K562 (cell line): ENCODE data around the gene TLR5.

Source experiments
- EP300 ChIP-seq: IDR thresholded peaks from 2 replicates; pipeline ENCODE4 v1.6.1; 2012; ENCODE audit warnings: low read length, improper control_type of control experiment
- EZH2 ChIP-seq: IDR thresholded peaks from 2 replicates; pipeline ENCODE4 v1.6.1; 2012; ENCODE audit warnings: low read depth, mild to moderate bottlenecking, inconsistent platforms, low read length, borderline replicate concordance
- GATAD2A ChIP-seq: fragments of 450-650 bp; IDR thresholded peaks from 2 replicates; pipeline ENCODE4 v1.6.1; 2017
- JUND ChIP-seq, 2 experiments: IDR thresholded peaks; 2 replicates in 1 of 2; 3 replicates in 1 of 2; pipeline ENCODE4 v1.6.1; 2011; ENCODE audit warnings: borderline replicate concordance in 2 of 2, low read depth in 2 of 2, low read length in 2 of 2, improper control_type of control experiment in 1 of 2, missing biosample characterization in 1 of 2, missing genetic modification characterization in 1 of 2, missing genetic modification reagents in 1 of 2
- KDM5B ChIP-seq: fragments of 200-600 bp; sonication (generic); IDR thresholded peaks from 2 replicates; pipeline ENCODE4 v1.6.1; 2012; ENCODE audit warnings: low read depth, mild to moderate bottlenecking, moderate library complexity, low read length, control low read depth, inconsistent platforms; ENCODE audit not compliant: insufficient replicate concordance
- MYBL2 ChIP-seq, 2 experiments: fragments of 450-650 bp in 1 of 2; sonication (generic) in 1 of 2; formaldehyde crosslinking in 1 of 2; IDR thresholded peaks; 2 replicates each; pipeline versions ENCODE4 v1.6.1 to v1.8.1; 2017 to 2022; ENCODE audit warnings: borderline replicate concordance in 1 of 2, inconsistent platforms in 1 of 2, low read depth in 1 of 2, mild to moderate bottlenecking in 1 of 2, missing genetic modification reagents in 1 of 2, moderate library complexity in 1 of 2
- PCBP2 ChIP-seq: fragments of 200-400 bp; formaldehyde crosslinking; IDR thresholded peaks from 2 replicates; pipeline ENCODE4 v1.6.1; 2018; ENCODE audit warnings: low read length, low read depth, mild to moderate bottlenecking, moderate library complexity; ENCODE audit not compliant: poor library complexity, severe bottlenecking
- POLR2AphosphoS5 ChIP-seq: IDR thresholded peaks from 2 replicates; pipeline ENCODE4 v1.6.1; 2011; ENCODE audit warnings: mild to moderate bottlenecking, low read depth, low read length, moderate library complexity; ENCODE audit not compliant: control insufficient read depth, insufficient read depth
- SREBF2 ChIP-seq: sonication (generic); formaldehyde crosslinking; IDR thresholded peaks from 2 replicates; pipeline ENCODE4 v1.4.0; 2020; ENCODE audit warnings: mild to moderate bottlenecking, missing genetic modification reagents
- ZBED1 ChIP-seq: IDR thresholded peaks from 2 replicates; pipeline ENCODE4 v1.6.1; 2014
- ZFP36 ChIP-seq: fragments of 150-350 bp; IDR thresholded peaks from 2 replicates; pipeline ENCODE4 v1.6.1; 2018; ENCODE audit warnings: low read length, low read depth; ENCODE audit not compliant: partially characterized antibody
- ZNF696 ChIP-seq: fragments of 250-450 bp; sonication (Bioruptor Pico); conservative IDR thresholded peaks from 2 replicates; pipeline ENCODE4 v1.4.0; 2020; ENCODE audit warnings: mild to moderate bottlenecking, moderate library complexity
- TF ChIP-seq, protein P1 (sequence below): sonication (generic); formaldehyde crosslinking; IDR thresholded peaks from 2 replicates; pipeline ENCODE4 v1.5.0; 2020; ENCODE audit warnings: missing genetic modification reagents
- TF ChIP-seq, protein P2 (sequence below): sonication (generic); formaldehyde crosslinking; IDR thresholded peaks from 2 replicates; pipeline ENCODE4 v1.8.1; 2022; ENCODE audit warnings: missing genetic modification reagents

DNA sequence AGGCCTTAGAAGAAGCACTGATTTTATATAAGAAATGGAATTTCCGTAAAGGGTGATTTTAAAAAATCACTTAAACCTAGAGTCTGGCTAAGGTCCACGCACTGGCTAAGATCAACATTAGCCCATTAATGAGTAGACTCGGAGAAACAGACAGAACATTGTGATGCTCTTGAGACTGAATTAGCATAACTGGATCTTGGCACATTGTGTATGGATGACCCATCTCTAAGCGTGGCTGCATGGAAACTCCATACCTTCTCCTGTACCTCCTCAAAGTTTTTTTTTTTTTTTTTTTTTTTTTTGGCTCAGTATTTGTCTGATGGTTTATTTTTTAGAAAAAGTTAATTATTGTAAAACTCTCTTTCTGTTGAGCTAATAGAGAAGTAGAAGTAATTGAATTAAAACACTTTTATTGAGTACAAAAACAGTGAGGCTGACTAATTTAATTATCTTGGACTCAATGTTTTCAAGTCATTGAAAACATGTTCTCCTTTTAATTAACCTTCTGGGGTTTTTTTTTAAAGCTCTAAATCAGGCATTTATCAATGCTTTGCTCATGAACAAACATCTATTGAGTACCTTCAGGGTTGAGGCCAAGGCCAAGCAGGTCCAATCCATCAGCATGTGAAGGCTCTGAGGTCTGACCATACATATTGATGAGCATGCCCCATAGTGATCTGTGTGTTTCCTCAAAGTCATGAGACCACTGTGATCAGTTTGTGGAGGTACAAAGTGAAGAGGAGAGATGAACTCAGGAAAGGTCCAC lies 74.0 kb downstream of the TLR5 start:
- no peak for TF ChIP-seq SREBF2
- no peak for TF ChIP-seq GATAD2A
- no peak for TF ChIP-seq POLR2AphosphoS5
- TF ChIP-seq PCBP2: no peak
- no peak for TF ChIP-seq EZH2
- TF ChIP-seq, protein P1, sequence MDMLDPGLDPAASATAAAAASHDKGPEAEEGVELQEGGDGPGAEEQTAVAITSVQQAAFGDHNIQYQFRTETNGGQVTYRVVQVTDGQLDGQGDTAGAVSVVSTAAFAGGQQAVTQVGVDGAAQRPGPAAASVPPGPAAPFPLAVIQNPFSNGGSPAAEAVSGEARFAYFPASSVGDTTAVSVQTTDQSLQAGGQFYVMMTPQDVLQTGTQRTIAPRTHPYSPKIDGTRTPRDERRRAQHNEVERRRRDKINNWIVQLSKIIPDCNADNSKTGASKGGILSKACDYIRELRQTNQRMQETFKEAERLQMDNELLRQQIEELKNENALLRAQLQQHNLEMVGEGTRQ: no peak
- TF ChIP-seq MYBL2 (IDR thresholded peaks at IDR 0.05; ENCODE audit: low read depth): no peak
- TF ChIP-seq MYBL2 (CRISPR knock-in tag; IDR thresholded peaks at IDR 0.05; ENCODE audit: borderline replicate concordance): no peak
- TF ChIP-seq, protein P2, sequence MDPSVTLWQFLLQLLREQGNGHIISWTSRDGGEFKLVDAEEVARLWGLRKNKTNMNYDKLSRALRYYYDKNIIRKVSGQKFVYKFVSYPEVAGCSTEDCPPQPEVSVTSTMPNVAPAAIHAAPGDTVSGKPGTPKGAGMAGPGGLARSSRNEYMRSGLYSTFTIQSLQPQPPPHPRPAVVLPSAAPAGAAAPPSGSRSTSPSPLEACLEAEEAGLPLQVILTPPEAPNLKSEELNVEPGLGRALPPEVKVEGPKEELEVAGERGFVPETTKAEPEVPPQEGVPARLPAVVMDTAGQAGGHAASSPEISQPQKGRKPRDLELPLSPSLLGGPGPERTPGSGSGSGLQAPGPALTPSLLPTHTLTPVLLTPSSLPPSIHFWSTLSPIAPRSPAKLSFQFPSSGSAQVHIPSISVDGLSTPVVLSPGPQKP (CRISPR knock-in tag): no peak
- no peak for TF ChIP-seq KDM5B
- TF ChIP-seq ZBED1: no peak
- no peak for TF ChIP-seq JUND (IDR thresholded peaks at IDR 0.05; ENCODE audit: borderline replicate concordance, low read depth, low read length)
- TF ChIP-seq JUND (tag; IDR thresholded peaks at IDR 0.05; ENCODE audit: borderline replicate concordance, low read depth, low read length): no peak
- TF ChIP-seq ZFP36: no peak
- TF ChIP-seq EP300: no peak
- TF ChIP-seq ZNF696: no peak
